ENCODE results near the gene RPP25.
"Not testable (repeated sequence)": the region's sequence is repeated elsewhere in the genome, so short reads cannot be mapped to it uniquely, and the experiment has no call there.

The RPP25 gene

DNA sequence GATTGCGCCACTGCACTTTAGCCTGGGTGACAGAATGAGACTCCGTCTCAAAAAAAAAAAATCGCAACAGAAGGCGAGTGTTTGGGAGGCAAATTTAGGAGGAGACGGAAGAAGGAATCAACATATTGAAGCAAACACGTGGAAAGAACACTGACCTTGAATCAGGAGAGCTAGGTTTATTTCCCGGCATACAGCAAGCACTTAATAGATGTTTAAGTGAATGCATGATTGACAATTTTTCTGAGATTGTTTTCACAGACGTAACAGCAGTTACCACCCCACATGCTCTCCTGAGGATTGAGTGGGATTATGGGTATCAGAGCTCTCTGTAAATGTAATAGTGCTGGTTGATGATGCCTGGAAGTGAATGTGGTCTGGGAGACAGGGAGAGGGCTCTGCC lies 5.6 kb upstream of the RPP25 start:
- no peak for DNase-seq

- DNase-seq: no peak
Measured at GRCh38 chr15:74961616-74962015, 5.0 kb upstream of the RPP25 start.

DNA sequence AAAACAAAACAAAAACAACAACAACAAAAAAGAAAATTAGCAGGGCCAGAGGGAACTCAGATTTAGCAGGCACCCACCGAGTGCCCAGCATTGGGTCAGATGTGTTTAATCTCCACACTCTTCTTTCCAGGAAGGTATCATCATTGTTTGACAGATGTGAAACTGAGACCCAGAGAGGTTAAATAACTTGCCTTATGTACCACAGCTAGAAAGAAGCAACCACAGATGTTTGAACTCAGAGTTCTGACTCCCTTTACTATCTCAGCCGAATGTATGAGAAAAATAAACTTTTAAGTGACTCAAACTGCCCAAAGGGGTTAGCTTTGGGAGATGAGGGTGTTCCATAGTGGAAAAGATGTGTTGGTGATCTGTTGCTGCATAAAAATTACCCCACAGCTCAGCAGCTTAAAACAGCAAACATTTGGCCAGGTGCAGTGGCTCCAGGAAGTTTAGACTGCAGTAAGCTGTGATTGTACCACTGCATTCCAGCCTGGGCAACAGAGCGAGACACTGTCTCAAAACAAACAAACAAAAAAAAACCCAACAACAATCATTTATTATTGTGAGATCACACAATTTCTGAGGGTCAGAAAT lies 4.5 kb upstream of the RPP25 start:
- no peak for DNase-seq

DNA sequence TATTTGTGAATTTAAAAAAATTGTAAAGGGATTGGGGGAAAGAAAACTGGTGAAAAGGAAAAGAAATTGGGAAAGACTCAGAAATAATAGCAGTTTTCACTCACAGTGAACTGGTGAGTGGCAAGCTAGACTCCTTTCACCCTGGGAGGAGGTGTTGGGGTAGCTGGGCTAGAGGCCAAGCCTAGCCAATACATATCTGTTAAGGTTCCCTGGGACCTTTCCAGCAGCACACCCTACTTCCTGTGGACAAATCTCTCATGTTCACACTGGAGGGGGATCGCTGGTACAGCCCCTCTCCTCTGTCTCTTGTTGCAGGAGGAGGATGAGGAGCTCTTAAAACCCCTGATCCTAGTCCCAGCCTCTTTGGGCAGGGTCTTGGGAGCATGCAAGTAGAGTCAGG lies 3.7 kb upstream of the RPP25 start:
- DNase-seq: no peak

- DNase-seq: no peak
Measured at GRCh38 chr15:74959586-74959939, 3.0 kb upstream of the RPP25 start.

DNA sequence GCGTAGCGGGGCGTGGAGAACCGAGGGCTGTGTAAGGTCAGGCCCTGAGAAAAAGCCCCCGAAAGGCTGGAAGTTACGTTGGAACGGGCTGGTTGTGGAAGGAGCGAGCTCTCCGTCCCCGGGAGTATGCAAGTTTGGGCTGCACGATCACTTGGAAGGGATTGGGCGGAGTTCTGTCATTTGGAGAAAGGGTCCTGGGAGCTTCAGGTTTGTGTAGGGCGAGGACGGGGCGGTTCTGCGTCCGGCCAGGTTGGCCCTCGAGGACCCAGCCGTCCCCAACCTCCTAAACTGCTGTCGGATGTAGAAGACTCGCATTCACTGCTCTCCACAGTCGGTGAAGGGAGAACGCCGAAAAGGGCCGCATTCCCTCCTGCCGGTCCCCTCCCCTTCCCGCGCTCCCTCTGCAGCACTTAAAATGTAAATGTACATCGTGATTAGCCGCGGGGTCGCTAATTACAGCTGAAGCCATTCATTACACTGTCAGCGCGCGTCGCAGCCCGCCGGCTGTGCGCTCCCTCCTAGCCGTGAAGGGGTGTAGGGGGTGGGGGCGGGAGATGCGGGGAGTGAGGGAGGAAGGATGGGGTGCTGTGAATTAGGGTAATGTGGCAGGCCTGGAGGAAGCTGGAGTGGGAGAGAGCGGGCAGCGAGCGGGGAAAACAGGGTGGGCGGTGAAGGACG lies 2.5 kb upstream of the RPP25 start:
- DNase-seq: no peak

DNA sequence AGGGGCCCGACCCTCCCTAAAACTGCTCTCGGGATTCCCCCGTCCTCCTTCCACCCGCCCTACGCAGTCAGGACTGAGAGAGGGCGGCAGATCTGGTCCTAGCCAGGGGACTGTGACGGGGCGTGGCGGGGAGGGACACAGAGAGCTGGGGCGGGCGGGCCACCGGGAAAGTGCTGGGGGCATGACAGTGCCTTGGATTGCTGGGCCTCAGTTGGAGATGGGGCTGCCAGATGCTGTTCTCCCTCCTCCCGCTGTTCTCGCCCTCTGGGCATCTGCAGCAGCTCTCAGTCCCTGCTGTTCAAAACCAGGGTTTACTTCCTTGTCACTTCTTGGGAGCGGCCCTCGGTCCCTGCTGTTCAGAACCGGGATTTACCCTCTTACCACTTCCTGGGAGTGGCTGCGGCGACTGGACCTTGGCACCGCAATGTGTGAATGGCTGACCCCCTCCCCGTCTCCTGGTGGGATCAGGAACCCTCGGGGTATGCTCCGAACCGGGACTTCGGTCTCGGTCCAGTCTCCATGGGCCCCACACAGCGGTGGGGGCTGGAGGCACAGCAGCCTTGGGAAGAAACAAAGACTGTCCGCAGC lies 1.8 kb upstream of the RPP25 start:
- DNase-seq: no peak

DNA sequence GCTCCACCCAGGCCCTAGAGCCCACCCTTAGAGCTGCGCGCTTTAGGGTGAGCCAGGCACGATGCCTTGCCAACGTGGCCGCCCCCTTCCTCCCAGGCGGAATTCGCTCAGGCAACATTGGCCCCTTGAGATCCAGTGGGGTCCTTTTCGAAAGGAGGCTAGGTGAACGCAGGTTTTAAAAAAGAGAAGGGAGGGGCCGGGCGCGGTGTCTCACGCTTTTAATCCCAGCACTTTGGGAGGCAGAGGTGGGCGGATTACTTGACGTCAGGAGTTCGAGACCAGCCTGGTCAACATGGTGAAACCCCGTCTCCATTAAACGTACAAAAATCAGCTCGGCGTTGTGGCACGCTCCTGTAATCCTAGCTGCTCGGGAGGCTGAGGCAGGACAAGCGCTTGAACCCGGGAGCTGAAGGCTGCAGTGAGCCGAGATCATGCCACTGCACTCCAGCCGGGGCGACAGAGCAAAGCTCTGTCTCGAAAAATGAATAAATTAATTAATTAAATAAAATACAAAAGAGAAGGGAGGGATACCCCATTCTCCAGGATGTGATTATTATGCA lies 984 bp upstream of the RPP25 start:
- DNase-seq: no peak

DNA sequence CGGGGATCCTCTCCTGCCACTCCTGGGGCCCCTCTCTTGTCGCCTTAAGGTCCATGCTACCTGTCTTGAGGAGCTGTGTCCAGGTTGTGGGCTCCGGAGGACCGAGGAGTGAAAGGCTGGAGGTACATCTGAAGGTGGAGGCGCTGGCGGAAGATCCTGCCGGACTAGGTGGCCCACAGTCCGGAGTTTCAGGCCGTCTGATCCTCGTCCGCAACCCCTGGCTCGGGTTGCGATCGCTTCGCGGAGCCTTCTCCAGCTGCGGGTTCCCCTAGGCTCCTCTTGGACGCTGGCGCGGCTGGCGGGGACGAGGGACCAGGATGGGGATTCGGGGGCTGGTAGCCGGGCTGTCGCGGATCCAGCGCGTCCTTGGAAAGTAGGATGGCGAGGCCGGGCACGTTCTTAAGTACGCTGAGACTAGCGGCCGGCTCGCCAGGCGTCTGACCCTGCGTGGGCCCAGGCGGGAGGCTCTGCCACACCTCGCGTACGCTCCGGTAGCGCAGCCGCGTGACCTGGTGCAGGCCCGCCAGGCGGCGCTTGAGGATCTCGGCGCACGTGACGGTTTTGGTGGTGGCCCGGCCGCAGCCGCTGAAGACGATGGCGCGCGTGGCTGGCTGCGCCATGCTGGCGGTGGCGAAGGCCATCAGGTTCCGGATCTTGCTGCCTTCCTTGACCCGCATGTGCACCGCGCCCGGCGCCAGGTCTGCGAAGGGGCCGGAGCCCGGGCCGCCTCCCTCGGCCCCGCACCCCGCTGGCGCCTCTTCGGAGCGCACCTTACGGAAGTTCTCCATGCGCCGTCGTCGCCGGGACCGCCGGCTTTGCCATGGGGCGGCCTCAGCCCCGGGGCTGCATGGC lies 550 bp downstream of the RPP25 start:
- DNase-seq: peak; percentile 65 to 85

DNA sequence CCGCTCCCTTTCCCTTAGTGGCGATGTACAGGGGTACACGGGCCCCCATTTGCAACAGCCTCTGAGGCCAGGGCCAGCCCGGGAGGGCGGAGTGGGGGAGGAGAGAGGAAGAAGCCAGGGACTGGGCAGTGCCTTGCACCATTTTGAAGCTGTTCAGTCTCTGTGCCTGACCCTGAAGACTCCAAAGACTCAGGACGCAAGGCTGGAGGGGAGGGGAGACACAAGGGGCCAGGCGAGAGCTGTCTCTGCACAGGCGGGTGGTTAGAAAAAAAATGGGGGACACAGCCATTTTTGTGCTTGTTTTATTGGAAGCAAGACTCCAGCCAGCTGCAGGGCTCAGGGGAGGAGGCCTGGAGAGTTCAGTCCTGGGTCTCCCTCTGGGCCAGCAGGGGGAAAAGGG lies 1.6 kb downstream of the RPP25 start:
- DNase-seq: no peak

DNA sequence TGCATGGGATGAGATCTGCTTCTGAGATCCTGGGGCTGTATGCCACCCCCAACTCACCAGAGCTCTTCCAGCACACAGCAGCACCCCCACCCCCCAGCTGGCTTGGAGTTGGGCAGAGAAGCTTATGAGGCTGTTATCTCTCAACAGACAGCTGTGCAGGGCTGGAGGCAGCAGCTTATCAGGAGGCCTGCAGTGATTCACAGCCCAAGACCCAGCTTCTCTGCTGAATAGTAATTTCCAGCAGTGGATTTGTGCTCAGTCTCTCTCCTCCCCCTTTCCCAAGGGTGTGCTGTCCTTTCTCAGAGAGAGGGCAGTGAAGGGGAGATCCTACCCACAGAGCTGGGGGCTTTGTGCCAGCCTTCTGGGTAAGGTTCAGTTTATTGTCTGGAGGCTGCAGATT lies 2.1 kb downstream of the RPP25 start:
- no peak for DNase-seq

GRCh38 chr15:74951006-74951405 lies 5.6 kb downstream of the RPP25 start:
- DNase-seq: no peak

DNA sequence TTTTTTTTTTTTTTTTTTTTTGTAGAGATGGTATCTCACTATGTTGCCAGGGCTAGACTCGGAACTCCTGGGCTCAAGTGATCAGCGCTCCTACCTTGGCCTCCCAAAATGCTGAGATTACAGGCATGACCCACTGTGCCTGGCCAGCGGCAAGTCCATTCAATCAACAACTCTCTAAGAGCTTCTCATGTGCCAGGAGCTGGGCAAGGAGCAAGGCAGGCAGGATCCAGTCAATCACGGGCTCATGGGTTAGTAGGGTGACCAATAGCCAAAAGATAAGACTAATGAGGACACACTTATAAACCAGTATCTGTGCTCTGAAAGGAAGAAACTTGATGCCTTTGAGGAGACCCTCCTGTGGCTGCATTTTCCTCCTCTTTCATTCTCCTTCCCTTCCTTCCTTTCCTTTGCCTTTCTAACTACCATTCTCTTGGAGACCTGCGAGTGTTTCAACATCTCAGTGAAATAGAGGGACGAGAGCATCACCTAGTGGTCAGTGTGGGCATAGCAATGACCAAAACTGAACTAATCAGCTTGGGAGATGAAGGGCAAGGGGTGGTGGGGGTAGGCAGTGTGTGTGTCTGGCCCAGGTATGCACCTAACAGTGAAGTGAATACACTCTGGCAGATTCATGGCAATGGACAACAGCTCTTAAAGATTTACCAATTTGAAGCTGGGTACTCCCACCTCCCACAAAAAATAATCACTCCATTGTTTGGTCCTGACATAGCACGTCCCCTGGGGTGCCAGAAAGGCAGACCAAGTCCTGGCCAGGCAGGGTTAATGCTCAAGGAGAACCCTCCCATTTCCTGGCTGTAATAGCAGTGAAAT lies 6.3 kb downstream of the RPP25 start:
- DNase-seq: peak; percentile 51 to 70

DNA sequence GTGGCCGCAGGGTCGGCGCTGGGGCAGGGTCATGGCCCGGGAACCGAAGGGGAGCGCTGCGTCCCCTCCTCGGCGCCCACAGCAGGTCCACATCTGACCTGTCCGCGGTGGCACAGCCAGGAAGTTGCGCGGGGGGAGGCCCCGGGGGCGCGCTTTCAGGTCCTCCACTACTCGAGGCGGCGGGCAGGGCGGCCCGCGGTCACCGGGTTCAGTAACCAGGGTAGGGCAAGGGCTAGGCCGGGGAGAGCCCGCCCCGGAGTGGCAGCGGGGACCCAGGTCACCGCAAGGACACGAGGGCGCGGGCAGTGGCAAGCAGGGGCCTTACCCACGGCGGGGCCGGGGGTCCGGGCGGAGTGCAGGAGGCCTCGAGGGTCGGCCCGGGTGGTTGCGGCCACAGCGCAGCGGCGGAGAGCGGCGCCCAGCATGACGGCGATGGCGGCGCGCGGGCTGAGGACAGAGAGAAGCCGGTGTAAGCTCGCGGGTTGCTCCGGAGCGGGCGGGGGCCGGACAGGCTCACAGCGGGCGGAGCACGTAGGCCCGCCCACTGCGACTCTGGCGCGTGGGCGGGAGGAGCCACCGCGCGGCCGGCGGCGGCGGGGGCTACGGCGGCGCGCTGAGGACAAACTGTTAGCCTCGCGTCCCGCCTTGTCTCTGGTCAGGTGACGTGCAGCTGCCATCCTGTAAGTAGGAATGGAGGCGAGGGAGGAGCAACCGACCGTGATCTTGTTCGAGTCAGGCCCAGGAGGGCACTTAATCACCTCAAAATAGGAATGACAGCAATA lies 18.8 kb downstream of the RPP25 start, which contains the start of gene COX5A:
COX5A (minus strand) TSS at position 484 of the 782 bp plus-strand sequence; CDS start at position 425, 59 bp downstream.
- DNase-seq: peak; percentile 87 to 94

- no peak for DNase-seq
Measured at GRCh38 chr15:74937272-74937589, 19.3 kb downstream of the RPP25 start.

DNA sequence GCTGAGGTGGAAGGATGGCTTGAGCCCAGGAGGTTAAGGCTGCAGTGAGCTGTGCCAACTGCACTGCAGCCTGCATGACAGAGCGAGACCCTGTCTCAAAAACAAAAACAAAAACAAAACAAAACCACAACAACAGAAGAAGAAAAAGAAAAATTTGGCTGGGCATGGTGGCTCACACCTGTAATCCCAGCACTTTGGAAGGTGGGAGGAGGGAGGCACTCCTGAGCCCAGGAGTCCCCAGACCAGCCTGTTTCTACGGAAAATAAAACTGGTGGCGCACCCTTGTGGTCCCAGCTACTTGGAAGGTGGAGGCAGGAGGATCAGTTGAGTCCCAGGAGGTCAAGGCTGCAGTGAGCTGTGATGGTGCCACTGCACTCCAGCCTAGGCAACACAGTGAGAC lies 21.4 kb downstream of the RPP25 start:
- DNase-seq: peak in 1 of 2 experiments; percentile 43

DNA sequence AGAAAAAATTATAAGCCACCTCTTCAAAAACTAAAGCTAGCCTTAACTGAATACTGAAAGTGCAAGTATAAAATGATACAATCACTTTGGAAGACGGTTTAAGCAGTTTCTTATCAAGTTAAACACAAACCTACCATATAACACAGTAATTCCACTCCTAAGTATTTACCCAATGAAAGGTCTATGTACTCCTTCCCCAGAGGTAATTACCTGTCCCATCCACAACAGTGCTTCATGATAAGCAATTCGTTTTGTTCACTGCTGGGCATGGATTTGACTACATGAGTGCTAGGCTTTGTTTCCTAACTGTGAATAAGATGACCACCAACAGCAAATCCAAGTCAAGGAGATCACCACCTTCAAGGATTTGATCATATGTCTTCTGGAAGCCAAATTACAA lies 23.0 kb downstream of the RPP25 start:
- DNase-seq: no peak

DNA sequence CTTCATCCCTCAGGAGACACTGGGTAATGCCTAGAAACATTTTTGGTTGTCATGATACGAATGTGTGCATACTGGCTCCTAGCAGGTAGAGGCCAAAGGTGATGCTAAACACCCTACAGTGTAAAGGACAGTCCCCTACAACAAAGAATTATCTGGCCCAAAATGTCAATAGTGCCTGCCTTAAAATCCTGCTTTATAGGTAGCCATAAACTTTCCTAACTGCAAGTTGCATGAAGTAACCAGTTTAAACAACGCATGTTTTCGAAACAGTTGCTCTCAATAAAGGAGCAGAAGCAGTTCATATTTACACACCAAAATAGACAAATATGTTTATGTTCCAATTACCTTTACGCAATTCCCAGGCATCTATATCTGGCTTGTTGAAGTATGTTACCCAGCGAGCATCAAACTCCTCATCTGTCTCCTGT lies 27.8 kb downstream of the RPP25 start:
- peak in 1 of 2 experiments; percentile 5 for DNase-seq

DNA sequence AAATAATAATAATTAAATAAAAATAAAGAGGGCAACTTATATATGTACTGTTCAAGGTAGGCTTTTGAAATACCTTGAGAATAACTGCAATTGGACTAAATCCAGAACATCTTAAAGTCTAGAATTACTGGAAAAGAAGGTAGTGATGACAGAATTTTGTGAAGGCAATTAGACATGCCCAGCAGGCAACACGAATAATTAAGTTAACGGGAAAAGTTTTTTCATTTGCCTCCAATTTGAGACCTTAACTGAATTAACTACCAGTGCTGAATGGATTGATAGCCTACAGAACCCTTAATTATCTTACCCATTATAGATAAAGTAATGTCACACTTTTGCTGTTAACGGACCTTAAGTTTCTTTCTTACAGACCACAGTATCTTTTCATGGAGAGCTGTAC lies 32.0 kb downstream of the RPP25 start:
- no peak for DNase-seq

- DNase-seq: no peak
Measured at GRCh38 chr15:74920456-74920855, 36.1 kb downstream of the RPP25 start.

GRCh38 chr15:74917676-74918075 lies 38.9 kb downstream of the RPP25 start:
- no peak for DNase-seq

GRCh38 chr15:74913799-74914198 lies 42.8 kb downstream of the RPP25 start:
- DNase-seq: not testable (repeated sequence)

Data from NCI-H1930 (cell line).